H1 (cell line): ENCODE data around the gene MED31. TPM values are rescaled to one million over a fixed set of nuclear protein-coding genes. Genes with fewer than 3 reads are reported as not detected.

Experiments used
- BRCA1 ChIP-seq: IDR thresholded peaks from 2 replicates; pipeline ENCODE4 v1.6.1; 2012; ENCODE audit warnings: low read depth, low read length, improper control_type of control experiment
- JUND ChIP-seq: IDR thresholded peaks from 2 replicates; pipeline ENCODE4 v1.6.1; 2011; ENCODE audit warnings: mild to moderate bottlenecking, improper control_type of control experiment, low read length
- KDM1A ChIP-seq: fragments of 200-600, 300-600 bp; sonication (generic); IDR thresholded peaks from 2 replicates; pipeline ENCODE4 v1.7.1; 2016; ENCODE audit warnings: mild to moderate bottlenecking, low read length, borderline replicate concordance
- MAFK ChIP-seq: IDR thresholded peaks from 2 replicates; pipeline ENCODE4 v1.6.1; 2012; ENCODE audit warnings: low read depth, mild to moderate bottlenecking, improper control_type of control experiment, low read length
- NRF1 ChIP-seq: IDR thresholded peaks from 2 replicates; pipeline ENCODE4 v1.6.1; 2011; ENCODE audit warnings: mild to moderate bottlenecking, low read depth, low read length, improper control_type of control experiment
- POU5F1 ChIP-seq: IDR thresholded peaks from 2 replicates; pipeline ENCODE4 v1.6.1; 2011; ENCODE audit warnings: low read depth, mild to moderate bottlenecking, low read length, moderate library complexity
- RBBP5 ChIP-seq: IDR thresholded peaks from 2 replicates; pipeline ENCODE4 v1.7.1; 2012; ENCODE audit warnings: low read depth, mild to moderate bottlenecking, inconsistent platforms, low read length, moderate library complexity, borderline replicate concordance
- RXRA ChIP-seq: IDR thresholded peaks from 2 replicates; pipeline ENCODE4 v1.6.1; 2011; ENCODE audit warnings: low read depth, mild to moderate bottlenecking, low read length, moderate library complexity; ENCODE audit not compliant: insufficient read depth
- SIX5 ChIP-seq: IDR thresholded peaks from 2 replicates; pipeline ENCODE4 v1.6.1; 2011; ENCODE audit warnings: mild to moderate bottlenecking, low read depth, low read length
- SUZ12 ChIP-seq: fragments of 200-600 bp; sonication (generic); IDR thresholded peaks from 2 replicates; pipeline ENCODE4 v1.6.1; 2012; ENCODE audit warnings: mild to moderate bottlenecking, inconsistent platforms, low read length, moderate library complexity, mixed read lengths
- TEAD4 ChIP-seq: IDR thresholded peaks from 2 replicates; pipeline ENCODE4 v1.6.1; 2012; ENCODE audit warnings: low read depth, low read length, inconsistent platforms, mixed read lengths
- polyA plus RNA-seq, 7 experiments: library from polyadenylated mRNA; depleted of rRNA in 3 of 7; stranded (reverse) in 5 of 7; unstranded in 2 of 7; fragments of >200 nt in 5 of 7; fragments of 200-250 nt in 2 of 7; gene quantifications; 1 replicate in 5 of 7; 2 replicates in 1 of 7; 4 replicates in 1 of 7; pipeline versions ENCODE4 v1.2.1 to v1.2.3, GENCODE V29; 2011 to 2013; ENCODE audit warnings: missing spikeins in 2 of 7, mixed read lengths in 2 of 7
- total RNA-seq: library from RNA; stranded (reverse); fragmentation: NEBNext Ultra II Directional; extraction: Animal tissue kit (Norgen Biotek cat#: 25700); gene quantifications from 2 replicates; pipeline ENCODE4 v1.2.1, GENCODE V29; 2021
- TF ChIP-seq, protein P1 (sequence below): fragments of 300-600 bp; sonication (generic); IDR thresholded peaks from 2 replicates; pipeline ENCODE4 v1.7.1; 2012; ENCODE audit warnings: low read length, moderate library complexity, mild to moderate bottlenecking, inconsistent platforms; ENCODE audit not compliant: insufficient replicate concordance

The MED31 gene
- total and polyA plus RNA-seq, 2 of the 8 experiments (the other 6 are each of a cell fraction or from before 2014, with no cell fraction given): 4.6 to 12.3 TPM

GRCh38 chr17:6696906-6697305 lies 45.5 kb upstream of the MED31 start (continued):
- TF ChIP-seq, protein P1, sequence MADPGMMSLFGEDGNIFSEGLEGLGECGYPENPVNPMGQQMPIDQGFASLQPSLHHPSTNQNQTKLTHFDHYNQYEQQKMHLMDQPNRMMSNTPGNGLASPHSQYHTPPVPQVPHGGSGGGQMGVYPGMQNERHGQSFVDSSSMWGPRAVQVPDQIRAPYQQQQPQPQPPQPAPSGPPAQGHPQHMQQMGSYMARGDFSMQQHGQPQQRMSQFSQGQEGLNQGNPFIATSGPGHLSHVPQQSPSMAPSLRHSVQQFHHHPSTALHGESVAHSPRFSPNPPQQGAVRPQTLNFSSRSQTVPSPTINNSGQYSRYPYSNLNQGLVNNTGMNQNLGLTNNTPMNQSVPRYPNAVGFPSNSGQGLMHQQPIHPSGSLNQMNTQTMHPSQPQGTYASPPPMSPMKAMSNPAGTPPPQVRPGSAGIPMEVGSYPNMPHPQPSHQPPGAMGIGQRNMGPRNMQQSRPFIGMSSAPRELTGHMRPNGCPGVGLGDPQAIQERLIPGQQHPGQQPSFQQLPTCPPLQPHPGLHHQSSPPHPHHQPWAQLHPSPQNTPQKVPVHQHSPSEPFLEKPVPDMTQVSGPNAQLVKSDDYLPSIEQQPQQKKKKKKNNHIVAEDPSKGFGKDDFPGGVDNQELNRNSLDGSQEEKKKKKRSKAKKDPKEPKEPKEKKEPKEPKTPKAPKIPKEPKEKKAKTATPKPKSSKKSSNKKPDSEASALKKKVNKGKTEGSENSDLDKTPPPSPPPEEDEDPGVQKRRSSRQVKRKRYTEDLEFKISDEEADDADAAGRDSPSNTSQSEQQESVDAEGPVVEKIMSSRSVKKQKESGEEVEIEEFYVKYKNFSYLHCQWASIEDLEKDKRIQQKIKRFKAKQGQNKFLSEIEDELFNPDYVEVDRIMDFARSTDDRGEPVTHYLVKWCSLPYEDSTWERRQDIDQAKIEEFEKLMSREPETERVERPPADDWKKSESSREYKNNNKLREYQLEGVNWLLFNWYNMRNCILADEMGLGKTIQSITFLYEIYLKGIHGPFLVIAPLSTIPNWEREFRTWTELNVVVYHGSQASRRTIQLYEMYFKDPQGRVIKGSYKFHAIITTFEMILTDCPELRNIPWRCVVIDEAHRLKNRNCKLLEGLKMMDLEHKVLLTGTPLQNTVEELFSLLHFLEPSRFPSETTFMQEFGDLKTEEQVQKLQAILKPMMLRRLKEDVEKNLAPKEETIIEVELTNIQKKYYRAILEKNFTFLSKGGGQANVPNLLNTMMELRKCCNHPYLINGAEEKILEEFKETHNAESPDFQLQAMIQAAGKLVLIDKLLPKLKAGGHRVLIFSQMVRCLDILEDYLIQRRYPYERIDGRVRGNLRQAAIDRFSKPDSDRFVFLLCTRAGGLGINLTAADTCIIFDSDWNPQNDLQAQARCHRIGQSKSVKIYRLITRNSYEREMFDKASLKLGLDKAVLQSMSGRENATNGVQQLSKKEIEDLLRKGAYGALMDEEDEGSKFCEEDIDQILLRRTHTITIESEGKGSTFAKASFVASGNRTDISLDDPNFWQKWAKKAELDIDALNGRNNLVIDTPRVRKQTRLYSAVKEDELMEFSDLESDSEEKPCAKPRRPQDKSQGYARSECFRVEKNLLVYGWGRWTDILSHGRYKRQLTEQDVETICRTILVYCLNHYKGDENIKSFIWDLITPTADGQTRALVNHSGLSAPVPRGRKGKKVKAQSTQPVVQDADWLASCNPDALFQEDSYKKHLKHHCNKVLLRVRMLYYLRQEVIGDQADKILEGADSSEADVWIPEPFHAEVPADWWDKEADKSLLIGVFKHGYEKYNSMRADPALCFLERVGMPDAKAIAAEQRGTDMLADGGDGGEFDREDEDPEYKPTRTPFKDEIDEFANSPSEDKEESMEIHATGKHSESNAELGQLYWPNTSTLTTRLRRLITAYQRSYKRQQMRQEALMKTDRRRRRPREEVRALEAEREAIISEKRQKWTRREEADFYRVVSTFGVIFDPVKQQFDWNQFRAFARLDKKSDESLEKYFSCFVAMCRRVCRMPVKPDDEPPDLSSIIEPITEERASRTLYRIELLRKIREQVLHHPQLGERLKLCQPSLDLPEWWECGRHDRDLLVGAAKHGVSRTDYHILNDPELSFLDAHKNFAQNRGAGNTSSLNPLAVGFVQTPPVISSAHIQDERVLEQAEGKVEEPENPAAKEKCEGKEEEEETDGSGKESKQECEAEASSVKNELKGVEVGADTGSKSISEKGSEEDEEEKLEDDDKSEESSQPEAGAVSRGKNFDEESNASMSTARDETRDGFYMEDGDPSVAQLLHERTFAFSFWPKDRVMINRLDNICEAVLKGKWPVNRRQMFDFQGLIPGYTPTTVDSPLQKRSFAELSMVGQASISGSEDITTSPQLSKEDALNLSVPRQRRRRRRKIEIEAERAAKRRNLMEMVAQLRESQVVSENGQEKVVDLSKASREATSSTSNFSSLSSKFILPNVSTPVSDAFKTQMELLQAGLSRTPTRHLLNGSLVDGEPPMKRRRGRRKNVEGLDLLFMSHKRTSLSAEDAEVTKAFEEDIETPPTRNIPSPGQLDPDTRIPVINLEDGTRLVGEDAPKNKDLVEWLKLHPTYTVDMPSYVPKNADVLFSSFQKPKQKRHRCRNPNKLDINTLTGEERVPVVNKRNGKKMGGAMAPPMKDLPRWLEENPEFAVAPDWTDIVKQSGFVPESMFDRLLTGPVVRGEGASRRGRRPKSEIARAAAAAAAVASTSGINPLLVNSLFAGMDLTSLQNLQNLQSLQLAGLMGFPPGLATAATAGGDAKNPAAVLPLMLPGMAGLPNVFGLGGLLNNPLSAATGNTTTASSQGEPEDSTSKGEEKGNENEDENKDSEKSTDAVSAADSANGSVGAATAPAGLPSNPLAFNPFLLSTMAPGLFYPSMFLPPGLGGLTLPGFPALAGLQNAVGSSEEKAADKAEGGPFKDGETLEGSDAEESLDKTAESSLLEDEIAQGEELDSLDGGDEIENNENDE: no peak
- no peak for TF ChIP-seq RXRA
- no peak for TF ChIP-seq SIX5
- no peak for TF ChIP-seq RBBP5
- TF ChIP-seq POU5F1: no peak
- no peak for TF ChIP-seq TEAD4
- no peak for TF ChIP-seq JUND
- TF ChIP-seq KDM1A: no peak
- no peak for TF ChIP-seq BRCA1
- TF ChIP-seq NRF1: no peak
- TF ChIP-seq MAFK: no peak
- no peak for TF ChIP-seq SUZ12
